NCI-H1417 treated with DMSO at 0.1 percent for 48 hours (cell line): Measurements from ENCODE around the gene CYP19A1.
A peak's percentile ranks its signal among the peaks of the same experiment; 100 is the strongest.

Experiments
- DNase-seq: peaks from one replicate; lab custom pipeline; 2025; lab: John Stamatoyannopoulos, UW

Gene CYP19A1

DNA sequence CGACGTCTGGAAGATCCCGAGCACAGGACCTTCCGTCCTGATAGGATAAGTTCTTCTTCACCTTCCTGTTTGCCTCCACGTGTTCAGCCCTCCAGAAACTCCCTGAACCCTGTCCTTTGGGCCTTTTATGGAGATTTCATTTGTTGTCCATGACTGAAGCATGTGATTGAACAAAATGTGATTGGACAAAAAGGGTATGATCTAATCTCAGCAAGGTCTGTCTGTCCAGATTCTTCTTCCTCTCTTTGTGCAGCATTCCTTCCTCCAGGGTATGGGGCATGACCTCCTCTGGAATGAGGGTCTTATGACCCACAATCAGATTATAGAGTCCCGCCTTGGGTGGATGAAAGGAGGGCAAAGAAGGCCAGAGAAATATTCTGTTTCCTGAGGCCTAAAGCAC, at the start of gene CYP19A1:
CYP19A1 (minus strand) TSS at position 101 of the 400 bp plus-strand sequence. CDS start 95,684 bp downstream, outside the sequence.
- DNase-seq, result no peak

DNA sequence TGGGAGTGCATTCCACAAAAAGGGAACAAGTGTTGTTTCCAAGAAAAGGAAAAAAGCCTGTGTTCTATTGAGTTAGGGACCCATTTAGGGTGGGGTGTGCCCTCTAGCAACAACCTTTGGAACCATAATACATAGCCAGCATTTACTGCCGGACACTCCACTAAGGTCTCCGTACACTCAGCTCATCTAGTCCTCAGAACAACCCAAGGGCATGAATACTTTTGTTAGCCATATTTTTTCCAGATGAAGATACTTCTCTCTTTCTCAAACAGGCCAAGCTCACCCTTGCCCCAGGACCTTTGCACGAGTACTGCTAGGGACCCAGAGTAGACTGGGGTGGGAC, 49.3 kb upstream of the CYP19A1 start:
- DNase-seq, result no peak

DNA sequence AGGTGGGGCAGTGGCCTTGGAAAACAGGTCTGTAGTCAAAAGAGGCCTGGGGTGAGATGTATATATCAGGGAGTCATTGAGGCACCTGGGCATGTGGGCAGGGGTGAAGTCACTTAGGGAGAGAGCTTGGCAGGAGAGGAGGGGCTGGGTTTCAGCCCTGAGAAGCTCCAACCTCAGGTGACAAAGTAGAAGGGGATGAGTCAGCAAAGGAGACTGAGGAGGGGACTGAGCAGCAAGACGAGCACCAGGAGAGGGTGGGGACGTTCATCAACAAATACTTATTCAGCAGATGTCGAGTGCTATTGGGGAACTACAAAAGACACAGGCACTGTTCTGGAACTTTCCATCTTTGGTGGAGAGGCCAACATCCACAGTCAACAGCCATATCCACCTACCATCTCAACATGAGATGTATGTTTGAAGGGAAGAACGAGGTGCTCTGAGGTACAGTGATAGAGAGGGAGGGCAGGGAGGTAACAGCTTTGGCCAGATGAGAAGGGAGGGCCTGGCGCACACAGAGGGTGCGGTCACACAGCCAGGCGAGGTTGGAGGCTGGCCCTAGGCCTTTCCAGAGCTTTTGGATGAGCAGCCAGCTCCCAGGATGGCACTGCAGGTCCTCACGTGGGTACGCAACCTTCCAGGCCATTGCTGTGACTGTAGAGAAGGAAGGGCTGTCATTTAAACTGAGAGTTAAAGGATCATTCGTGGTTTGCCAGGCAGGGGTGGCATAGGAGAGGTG, 48.7 kb upstream of the CYP19A1 start:
- no peak for DNase-seq

DNA sequence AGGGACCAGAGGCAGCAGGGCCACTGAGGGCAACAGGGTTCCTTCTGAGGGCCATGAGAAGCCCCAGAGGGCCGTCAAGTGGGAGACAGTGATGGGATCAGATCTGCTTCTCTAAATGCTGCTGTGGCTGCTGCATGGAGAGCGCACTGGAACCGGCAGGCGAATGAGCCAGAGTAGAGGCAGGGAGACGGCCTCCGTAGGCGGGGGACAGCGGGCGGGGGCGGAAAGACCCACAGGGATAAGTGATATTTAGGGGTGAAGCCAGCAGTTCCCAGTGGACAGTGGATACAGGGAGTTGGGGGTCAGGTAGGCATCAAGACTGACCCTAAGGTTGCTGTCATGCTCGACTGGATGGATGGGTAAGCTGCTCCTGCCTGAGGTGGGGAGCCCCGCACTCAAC, 48.1 kb upstream of the CYP19A1 start:
- DNase-seq, result no peak

DNA sequence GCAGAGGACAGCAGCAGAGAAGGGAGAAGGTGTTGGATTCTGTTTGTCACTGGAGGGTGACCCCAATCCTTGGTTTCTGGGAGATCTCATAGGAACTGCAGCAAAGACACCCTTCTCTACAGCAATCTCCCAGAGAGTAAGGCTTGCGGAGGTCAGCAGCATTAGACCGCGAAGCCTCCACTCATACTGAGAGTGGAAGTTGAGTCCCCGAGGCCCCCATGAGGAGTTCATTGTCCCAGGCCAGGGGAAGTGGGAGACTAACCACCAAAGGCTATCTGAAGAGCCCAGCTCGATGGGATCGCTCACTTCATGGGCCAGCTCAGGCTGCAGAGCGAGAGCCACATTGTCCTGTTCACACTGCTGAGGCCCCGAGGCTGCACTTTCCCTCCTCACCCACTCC, 47.6 kb upstream of the CYP19A1 start:
- no peak for DNase-seq

DNA sequence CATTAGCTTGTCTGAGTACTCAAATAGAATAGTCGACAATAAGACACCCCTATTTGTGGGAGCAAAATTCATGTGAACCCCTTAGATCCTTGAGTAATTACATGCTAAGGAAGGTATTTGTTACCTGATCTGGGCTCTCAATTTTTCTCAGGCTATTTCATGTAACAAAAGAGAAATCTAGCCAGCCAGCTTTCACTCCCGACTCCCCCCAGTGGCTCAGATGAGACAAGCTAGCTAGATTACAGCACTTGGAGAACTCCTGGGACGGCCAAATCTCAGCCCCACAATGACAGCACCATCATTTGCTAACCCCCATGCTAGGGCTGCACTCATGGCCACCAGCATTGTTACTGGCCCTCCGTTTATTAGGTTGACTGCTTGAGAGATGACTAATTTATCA, 44.4 kb upstream of the CYP19A1 start:
- DNase-seq, result no peak

DNA sequence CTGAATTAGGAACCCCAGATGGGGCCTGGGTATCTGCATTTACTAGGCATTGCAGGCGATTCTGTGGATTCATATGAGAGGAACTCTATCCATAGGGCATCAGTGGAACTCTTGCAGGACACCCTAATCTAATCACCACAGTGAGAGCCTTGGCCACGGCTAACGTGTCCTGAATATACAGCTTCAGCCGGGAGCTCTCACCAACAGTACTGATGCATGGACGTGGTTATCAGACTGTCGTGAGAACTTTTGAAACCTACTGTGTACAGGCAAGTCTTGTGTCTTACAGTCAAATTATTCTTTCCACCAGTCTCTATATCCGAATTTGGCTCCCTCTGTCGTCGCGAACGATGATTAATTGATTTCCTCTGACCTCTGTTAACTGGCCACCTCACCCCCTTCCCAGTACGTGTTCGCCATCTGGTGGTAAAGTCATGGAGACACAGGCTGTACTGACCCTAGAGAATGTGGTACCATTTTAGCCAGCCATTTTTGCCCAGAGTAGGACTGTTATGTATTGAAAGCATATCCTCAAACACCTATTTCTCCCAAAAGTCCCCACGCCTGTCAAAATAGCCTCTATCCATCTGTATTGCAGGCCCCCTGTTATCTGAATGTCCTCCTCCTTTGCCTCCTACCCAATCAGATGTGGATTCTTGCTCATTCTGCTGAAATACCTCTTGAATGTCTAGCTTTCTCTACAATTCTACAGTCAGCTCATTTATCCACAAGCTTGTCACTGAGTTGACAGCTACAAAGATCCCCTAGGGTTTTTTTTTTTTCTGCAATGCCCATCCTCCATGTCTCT, 42.8 kb upstream of the CYP19A1 start:
- DNase-seq, result no peak

DNA sequence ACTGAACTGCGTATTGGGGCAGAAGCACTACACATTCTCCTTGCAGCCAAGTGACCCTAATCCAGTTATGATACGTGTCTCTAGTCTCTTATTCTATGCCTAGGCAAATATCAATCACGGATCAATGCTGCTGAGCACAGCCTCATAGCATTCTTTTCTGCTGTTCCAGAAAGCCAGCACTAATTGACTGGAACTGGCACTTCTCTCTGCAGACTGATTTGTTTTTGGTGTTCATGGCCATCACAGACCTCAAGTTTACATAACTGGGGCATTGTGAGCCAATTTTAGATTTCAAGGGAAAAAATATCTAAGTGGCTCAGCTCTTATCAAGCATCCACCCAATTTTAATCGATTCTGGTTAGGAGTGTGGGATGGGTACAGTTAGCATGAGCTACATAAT, 41.0 kb upstream of the CYP19A1 start:
- DNase-seq, result no peak

DNA sequence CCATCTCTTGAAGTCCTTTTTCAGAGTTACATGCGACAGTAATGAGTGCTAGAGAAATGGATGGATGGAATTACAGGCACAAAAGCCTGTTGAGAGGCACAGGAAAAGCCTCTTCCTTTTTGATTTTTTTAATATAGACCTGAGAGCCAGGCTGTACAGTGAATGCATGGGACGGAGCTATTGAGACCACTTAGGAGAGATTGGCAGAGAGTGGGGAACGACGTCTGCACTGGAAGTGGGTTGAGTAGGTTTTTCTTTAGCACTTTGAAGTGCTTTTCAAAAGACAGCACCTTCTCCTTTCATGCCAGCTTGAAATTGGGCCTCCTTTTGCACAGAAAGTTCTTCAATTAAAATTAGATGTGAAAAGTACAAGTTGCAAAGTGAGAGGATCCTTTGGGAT, 40.0 kb upstream of the CYP19A1 start:
- no peak for DNase-seq

DNA sequence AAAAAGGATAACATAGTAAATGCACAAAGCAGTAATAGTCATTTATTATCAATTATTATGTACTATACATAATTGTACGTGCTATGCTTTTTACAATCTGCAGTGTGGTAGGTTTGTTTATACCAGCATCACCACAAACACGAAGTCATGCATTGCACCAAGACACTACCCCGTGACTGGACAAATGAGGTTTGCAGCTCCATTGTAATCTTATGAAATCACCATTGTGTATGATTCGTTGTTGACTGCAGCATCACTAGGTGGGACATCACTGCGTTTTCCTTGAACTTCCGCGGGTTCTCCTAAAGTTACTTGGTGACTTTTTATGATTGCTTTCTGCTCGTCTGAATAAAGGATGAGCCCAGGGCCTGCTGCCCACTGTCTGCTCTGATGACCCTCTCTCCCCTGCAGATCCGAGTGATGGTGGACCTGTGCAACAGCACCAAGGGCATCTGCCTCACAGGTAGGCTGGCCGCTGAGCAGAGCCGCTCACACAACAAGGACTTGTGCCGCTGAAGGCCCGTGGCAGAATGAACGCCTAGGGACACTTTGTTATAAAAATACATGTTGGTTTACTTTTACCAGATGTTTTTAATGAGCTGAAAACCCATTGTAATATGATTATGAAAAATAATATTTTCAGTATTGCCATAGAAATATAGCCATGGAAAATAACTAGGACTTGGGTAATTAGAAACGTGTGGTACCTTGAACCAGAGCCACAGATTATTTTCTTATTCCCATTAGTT, 38.8 kb upstream of the CYP19A1 start:
- DNase-seq, result no peak

DNA sequence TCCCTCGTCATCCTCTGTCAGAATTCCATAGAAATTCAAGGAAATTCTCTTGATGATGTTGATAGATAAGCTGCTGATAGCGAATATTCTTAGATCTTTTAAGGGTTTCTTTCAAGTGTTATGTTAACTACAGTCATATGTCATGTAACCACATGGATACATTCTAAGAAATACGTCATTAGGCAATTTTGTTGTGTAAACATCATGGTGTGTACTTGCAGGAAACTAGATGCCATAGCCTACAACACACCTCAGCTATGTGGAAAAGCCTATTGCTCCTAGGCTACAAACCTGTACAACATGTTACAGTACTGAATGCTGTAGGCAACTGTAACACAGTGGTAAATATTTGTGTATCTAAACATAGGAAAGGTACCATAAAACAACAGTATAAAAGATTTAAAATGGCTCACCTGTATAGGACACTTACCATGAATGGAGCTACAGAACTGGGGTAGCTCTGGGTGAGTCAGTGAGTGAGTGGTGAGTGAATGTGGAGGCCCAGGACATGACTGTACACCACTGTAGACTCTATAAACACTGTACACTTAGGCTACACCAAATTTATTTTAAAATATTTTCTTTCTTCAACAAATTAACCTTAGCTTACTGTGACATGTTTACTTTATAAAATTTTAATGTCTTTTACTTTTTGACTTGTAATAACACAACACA, 37.7 kb upstream of the CYP19A1 start:
- DNase-seq, result no peak

DNA sequence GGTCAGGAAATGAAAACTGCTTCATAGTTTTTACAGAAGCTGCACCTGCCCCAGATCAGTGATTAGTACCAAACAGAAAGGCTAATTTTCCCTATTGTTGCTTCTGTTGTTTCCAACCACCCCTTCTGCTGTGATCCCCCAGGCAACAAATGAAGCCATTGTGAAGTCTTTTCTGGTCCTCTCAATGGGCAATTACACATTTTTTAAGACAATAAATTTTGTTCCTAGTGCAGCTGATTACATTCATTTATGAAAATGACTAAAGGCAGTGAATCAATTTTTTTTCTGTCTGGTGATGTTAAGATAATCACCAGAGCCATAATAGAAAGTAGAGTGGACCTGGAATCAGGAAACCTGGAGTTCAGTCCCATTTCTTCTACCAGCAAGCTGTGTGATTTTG, 35.7 kb upstream of the CYP19A1 start:
- peak; percentile 53 for DNase-seq

DNA sequence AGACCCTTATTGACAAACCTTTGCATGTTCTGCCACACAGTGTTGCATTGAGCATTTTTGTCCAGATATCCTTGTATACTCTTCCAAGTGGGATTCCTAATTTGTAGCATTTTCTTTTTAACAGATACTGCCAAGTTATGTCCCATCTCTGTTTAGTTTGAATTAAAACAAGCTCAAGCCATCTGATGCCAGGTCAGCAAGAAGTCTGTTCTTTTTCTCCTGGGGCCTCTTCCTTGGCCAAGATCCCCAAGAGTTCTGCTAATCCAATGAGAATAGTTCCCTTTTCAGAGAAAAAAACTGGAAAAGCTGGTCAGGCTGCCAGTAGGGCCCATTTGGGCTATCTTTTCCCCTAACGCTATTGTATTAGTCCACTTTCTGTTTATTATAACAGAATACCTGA, 32.9 kb upstream of the CYP19A1 start:
- DNase-seq, result no peak

DNA sequence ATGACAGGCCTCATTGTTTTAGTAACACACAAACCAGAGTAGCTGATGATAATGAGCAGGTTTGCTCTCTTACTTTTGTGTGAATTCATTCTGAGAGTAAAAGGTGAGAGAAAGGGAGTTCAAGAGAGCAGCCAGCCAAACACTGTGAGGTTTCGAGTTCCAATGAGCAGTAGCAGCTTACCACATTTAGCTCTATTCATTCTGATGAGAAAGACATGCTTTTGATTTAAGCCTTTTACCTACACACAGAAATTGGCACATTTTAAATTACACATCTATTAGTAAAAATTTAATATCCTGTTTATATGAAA, 31.0 kb upstream of the CYP19A1 start:
- DNase-seq, result no peak

DNA sequence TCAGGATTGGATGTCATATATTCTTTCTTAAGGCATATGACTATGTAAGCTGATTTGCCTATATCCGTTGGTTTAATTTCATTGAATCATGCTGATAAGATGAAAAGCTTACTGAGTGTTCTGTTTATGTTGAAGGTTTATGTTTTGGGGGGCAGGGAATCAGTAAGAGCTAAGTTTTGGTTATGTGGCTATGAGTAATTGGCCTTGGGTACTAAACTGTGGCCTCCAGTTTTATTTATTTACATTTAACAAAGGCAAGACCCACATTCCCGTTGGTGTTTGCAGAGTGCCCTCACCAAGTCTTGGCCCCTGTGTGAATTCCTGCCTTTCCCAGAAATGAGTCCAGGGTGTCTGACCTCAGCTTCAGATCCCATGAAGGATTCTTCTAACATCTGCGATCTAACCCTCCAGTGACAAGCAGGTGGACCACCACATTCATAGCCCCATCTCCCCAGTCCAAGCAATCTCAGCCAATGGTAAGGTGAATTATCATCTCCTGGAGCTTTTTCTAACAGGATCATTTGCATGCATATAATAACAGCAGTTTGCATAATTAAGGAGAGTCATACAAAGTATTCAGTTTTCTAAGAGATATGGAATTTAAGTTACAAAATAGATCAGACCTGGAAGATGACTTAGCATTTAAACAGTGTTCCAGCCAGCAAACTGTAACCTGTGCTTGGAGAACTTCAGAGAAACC, 30.5 kb upstream of the CYP19A1 start:
- no peak for DNase-seq

DNA sequence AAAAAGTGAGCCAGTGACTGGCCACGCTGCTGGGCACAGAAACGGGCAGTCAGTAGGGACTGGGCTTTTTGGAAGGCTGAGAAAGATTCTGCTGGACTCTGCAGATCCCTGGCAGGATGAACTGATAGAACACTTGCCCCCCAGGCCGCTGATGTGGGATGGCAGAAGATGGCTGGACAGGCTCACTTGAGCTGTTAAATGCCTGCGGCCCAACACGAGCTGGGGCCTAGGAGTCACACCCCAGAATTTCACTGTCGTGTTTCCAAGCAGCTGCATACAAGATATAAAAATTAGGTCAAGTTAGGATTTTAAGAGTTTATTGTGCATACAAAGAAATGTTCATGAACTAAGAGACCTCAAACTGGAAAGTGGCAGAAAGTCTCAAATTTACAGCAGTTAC, 29.9 kb upstream of the CYP19A1 start:
- DNase-seq, result no peak

DNA sequence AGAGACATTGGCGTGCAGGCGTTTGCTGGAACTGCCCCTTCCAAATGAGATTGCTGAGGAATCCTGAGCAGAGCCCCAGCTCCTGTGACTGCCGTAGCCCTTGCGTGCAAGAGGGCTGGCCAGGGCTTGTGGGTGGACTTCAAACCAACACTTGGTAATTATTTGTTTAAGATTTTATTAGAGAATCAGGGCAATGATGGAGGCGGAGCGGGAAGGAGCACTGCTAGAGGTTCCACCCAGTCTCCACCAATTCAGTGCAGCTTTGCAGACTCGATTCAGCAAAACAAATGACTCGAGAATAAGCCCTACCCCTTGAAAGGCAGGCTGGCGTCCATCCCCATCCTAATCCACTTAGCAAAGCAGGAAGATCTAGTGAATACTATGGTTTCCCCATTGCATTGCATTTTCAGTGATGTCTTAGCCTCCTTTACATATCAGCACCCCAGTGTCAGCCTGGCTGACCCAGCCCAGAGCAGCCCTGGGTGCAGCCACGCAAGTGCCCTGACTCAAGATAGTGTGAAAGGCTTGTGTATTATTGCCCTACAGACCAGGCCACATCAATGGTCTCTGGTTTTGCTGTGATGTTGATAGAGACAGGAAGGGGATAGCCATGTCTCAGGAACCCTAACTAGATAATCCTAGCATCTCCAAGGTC, 29.1 kb upstream of the CYP19A1 start:
- DNase-seq, result no peak

DNA sequence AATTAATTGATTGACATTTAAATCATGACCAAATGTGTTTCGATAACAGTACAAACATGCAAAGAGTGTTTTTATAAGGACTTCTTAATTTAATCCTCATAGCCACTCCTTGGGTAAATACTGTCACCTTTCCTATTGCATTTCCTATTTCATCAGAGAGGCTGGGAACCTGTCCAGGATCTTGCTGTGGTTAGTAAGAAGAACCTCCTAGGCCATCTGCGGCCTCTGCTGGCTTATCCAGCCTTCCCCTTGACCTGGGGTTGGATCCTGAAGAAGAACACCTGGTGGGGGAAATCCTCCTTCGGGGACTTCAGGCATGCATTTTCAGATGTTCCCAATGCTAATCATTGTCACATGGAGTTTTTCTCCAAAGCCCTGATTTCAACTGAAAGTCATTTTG, 28.5 kb upstream of the CYP19A1 start:
- no peak for DNase-seq

DNA sequence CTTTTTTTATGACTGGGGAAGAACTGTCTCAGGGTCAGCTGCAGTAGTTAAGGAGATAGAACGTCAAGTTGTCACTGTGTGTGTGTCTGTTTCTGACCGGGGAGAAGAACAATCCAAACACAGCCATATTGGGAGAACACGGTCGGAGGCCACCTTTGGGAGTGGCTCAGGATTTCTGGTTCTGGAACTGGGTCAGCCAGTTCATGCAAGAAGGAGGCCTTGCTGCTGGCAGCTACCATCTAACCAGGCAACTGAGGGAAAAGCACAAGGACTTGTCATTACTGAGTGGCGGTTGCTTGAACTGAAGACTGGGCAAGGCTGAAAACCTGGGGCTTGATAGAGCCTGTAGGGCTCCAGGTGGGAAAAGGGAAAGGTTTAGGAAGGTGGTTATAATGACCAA, 27.7 kb upstream of the CYP19A1 start:
- DNase-seq, result no peak

DNA sequence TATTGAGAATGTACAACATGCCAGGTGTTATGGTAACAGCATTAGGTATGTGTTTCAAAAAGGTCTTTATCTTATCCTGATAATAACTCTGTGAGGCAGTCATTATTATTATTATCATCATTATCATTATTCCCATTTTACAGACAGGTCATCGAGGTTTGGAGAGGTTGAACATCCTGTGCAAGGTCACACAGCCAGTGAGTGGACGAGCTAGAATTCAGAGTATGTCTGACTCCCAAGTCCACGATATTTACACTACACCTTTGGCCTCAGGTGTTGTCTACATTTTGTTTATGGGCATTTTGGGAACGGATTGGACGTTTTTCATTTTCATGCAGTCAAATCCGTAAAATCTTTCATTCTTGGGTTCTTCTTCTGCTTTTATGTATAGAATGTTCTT, 27.0 kb upstream of the CYP19A1 start:
- no peak for DNase-seq

DNA sequence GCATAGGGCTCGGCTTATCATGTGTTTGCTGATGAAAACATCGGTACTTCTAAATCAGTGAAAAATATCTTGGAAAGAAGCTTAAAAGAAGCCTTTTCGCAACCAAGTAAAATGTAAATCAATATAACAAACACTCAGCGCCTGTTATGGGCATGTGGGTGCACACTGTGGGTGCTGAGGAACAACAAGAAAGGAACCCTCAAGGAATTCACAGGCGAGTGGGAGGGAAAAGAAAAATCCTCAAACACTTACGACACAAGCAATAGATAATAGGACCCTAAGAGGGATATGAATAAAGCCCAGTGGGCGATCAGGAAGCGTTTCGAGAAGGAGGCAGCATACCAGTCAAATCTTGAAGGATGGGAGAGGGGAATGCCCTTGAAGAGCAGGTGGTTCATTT, 25.0 kb upstream of the CYP19A1 start:
- DNase-seq, result no peak

DNA sequence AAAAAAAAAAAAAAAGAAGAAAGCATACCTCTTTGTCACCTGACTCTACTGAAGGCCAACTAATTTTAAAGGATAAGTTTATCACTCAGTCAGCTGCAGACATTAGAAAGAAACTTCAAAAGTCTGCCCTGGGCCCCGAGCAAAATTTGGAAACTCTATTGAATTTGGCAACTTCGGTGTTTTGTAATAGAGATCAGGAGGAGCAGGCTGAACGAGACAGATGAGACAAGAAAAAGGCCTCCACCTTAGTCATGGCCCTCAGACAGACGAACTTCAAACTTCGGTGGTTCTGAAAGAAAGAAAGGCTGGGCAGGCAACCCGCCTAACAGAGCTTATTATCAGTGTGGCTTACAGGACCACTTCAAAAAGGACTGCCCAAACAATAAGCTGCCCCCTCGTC, 21.6 kb upstream of the CYP19A1 start:
- no peak for DNase-seq
